HG03354 (cell line): ENCODE measurements around the gene NHS.
"Not testable (repeated sequence)": the region's sequence is repeated elsewhere in the genome, so short reads cannot be mapped to it uniquely, and the experiment has no call there.

Experiments
- ATAC-seq: cut with Tn5 transposase; IDR thresholded peaks from one replicate; pipeline ENCODE4 v1.9.1; 2021; ENCODE audit warnings: mild to moderate bottlenecking; ENCODE audit not compliant: unreplicated experiment, poor library complexity, severe bottlenecking

The NHS gene

DNA sequence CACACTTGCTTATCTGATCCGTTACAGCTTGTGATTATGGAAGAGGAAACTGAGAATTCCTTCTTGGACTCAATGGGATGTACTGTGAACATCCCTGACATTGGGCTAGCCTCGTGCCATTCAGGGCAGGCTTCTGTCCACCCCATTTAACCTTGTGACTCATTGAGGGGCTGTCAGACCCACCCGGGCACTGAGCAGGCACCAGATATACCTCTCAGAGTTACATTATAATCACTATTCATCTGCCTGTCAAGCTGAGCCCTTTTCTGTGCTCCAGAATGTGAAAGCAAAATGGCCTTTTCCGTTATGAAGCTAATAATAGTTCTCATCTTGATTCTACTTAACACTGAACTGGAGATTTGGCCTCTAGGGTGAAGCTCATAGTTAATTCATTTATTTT lies 191.7 kb downstream of the NHS start:
- ATAC-seq = no peak

DNA sequence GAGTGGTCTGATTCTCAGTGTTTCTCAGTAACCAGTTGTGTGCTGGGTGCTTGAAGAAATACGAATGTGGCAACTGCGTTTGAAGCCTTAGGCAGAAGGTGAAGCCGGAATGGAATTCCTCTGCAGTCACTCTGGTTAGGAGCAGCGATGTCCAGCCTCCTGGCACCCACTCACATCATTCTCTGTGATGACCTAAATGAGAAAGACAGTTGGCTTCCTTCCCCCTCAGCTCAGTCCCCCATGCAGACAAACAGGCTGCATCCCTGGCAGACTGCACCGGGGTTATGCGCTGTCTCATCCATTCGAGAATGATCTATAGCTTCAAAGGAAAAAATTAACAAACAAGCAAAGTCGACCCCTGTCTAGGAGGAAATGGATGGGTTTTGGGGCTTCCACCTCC lies 192.2 kb downstream of the NHS start:
- ATAC-seq = no peak

DNA sequence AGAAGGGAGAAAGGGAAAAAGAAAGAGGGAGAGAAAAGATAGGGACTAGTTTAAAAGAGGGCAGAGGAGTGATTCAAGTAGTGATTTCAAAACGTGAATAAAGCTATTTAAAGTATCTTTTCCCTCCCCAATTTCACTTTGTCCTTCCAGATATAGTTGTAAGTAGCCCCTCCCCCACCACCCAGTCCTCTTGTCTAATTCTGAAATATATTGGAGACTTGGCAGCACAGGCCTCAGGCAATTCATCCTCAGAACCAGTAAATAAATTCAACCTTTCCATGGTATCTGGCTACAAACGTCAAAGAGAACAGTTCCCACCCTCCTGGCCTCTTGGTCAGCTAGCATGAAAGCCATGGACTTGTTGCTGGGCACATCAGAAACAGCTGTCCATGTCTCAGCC lies 192.8 kb downstream of the NHS start:
- ATAC-seq = no peak

DNA sequence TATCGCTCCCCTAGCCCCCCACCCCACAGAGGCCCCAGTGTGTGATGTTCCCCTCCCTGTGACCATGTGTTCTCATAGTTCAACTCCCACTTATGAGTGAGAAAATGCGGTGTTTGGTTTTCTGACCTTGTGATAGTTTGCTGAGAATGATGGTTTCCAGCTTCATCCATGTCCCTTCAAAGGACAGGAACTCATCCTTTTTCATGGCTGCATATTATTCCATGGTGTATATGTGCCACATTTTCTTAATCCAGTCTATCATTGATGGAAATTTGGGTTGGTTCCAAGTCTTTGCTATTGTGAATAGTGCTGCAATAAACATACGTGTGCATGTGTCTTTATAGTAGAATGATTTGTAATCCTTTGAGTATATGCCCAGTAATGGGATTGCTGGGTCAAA lies 193.8 kb downstream of the NHS start:
- not testable (repeated sequence) for ATAC-seq

DNA sequence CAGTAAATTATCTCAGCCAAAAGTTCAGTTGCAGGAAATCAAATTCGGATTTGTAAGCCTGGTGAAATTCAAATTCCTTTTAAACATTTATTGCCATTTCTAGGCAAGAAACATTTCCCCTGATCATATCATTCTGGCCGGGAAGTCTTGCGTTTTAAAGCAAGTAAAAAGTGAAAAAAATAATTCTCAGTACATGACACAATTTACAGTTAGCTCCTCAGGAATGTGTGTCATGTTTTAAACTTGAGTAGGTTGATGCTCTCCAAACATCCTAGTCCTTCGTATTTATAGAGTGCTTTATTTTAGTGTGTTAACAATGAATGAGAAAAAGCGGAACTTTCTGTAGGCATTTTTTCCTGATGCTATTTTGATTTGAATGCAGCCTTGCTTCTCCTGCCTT lies 204.0 kb downstream of the NHS start:
- no peak for ATAC-seq

DNA sequence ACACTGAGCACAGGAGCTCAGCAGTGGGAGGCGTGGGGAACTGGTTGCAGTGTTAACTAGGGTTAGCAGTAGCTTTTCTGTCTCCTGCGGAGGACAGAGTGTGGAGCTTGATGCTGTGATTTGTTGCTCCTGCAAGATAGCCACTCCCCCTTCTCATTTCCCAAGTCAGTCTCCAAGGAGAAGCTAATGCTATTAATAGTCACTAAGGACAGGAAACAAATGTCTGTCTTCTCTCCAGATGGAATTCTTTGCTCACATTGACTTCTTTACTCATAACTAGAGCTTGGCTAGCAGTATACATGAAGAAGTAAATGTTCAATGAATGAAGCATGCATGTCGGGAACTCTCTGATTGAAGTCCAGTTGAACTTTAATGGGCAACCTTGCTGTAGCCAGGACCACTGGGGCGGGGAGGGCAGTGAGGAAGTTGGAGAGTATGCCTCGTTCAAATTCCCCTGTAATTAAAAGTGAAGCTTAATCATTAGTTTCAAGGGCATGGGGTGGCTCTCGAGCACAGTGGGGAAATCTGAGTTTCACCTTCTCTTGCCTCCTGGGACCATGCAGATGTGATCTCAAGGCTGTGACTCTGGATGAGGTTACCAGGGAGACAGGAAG lies 205.6 kb downstream of the NHS start:
- no peak for ATAC-seq

- no peak for ATAC-seq
Measured at GRCh38 chrX:17581641-17582040, 206.6 kb downstream of the NHS start.

DNA sequence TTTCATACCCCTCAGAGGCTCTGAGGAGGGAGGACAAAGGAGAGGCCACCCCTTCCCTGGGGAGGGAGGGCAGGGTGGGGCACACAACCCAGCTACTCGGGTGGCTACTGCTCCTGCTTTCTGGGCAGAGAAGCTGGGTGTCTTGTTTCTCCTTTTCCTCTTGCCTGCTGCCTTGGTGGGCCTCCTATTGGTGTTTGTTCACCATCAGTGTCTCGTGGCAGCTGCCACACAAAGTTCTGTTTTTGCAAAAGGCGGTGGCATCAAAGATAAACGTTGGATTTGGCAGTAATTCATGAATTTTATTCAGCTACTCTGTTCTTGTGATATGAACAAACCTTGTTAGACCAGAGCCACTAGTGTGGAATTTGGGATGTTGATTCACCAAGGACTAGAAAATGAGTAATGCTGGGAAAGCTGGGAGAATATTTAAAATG lies 209.3 kb downstream of the NHS start:
- ATAC-seq = no peak

DNA sequence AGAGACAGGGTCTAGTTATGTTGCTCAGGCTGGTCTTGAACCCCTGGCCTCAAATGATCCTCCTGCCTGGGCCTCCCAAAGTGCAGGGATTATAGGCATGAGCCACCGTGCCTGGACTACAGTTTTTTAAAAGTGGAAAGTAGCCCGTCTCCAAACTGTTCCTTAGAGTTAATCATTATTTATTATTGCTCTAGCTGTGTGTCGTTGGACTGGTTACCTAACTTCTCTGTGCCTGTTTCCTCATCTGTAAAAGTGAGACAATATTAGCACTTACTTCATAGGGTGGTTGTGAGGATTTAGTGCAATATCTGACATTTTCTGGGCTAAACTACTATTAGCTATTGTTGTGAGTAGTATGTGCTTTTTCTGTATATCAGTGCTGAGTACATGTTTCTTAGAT lies 210.0 kb downstream of the NHS start:
- no peak for ATAC-seq

DNA sequence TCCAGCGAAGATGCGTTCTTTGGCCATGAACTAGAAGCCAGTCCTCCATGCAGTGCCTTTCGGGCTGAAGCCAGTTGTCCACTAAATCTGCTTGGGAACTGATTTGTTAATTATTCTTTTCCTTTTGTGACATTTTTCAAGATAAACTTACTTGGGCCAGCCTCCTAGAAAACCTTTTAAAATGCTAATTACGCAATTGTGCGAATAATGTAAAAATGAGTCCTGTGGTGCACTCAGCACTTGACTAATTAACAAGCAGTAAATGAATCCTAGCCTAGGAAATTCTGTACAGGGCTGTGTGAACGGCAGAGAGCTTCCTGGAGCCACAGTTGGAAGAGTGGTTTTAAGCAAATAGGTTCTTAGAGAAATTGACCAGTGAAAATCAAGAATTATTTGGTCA lies 212.4 kb downstream of the NHS start:
- ATAC-seq = no peak

- ATAC-seq = no peak
Measured at GRCh38 chrX:17588303-17588702, 213.3 kb downstream of the NHS start.

- ATAC-seq = peak; percentile 70
Measured at GRCh38 chrX:17590892-17591740, 216.1 kb downstream of the NHS start.

DNA sequence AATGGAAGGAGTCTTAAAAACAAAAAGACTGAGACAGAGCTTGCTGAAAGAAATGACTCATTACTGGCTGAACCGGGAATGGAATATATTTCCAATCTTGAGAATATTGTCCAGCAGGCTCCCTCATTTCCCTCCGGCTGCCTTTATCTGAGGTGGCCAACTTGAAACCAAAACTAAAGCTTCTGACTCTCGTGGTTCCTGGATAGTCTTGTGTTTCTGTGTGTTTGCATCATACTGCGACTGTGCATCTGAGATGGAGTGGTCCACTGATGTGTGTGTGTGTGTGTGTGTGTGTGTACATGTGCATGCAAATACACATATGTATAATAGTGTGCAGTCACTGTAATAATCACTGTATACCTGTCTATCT lies 216.7 kb downstream of the NHS start:
- peak; percentile 42 for ATAC-seq

DNA sequence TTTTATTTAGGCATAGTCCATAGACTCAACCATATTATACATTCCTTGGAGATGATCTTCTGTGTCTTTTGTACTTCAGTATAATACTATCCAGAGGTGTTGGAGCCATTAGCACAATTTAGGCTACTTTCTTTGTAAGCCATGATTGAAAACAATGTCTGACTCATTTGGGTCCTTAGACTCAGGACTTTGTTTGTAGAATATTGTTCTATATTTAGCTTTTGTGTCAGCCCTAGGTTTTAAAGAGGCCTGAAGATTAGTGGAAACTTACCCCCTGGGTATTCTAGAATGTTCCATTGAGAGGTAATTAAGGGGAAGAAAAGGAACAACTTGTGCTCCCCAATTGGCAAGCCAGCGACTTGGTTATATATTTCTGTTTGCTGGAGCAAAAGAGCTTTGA lies 217.1 kb downstream of the NHS start:
- peak; percentile 7 for ATAC-seq

GRCh38 chrX:17594693-17595092 lies 219.7 kb downstream of the NHS start:
- no peak for ATAC-seq

GRCh38 chrX:17595456-17596035 lies 220.5 kb downstream of the NHS start:
- peak; percentile 75 for ATAC-seq

DNA sequence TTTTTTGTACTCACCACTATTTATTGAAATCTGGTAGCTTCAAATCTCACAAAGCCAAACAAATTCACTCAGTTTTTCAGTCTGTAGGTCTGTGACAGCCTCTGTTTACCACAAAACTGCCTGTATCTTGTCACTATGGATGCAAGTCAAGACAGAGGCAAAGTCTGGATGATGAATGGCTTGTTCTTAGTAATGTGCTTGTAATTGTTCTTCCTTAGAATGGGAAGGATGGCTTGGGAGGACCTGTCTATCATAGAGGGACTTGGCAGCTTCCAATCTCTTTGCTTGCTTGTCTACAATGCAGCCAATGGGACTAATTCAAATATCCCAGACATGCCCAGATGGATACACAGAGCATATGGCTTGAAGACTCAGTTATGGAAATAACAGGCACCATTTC lies 221.1 kb downstream of the NHS start:
- ATAC-seq = no peak

DNA sequence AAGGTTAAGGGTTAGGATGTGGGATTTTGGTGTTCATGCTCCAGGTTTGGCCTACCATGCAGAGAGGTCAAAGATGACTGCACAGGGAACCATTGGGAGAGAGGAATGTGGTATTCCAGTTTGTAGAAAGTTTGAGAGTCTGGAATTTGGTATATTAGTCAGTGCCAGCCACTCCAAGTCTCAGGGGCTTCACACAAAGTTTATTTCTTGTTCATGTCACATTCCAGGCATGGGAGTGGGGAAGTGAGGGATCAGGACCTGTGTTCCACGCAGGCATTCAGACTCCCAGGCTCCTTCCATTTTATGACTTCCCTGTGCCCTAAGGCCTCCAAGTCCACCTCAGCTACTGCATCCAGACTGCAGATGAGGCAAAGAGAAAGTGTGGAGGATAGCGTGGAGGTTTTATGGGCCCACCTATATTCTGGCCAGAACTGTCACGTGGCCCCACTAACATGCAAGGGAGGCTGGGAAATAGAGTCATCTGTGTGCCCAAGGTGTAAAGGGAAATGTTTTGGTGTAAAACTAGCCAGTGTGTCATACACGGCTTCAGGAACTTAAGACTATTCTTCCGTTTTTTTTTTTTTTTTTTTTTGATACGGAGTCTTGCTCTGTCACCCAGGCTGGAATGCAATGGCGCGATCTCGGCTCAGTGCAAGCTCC lies 221.7 kb downstream of the NHS start:
- no peak for ATAC-seq

GRCh38 chrX:17597327-17597726 lies 222.3 kb downstream of the NHS start:
- ATAC-seq = no peak

- no peak for ATAC-seq
Measured at GRCh38 chrX:17597836-17598439, 222.9 kb downstream of the NHS start.
